ENCODE results near the gene LORICRIN. TPM values are rescaled to one million over a fixed set of nuclear protein-coding genes. Genes with fewer than 3 reads are reported as not detected.

The LORICRIN gene
- total and polyA plus RNA-seq, 9 of the 15 experiments (the other 6 are each of a cell fraction or from before 2014, with no cell fraction given): not detected

- no peak overlapping the region for H3K9ac ChIP-seq (ENCODE audit: insufficient read depth in 1 of 2, low read depth in 2 of 2, low read length in 2 of 2)
- FAIRE-seq (no peak), DNase-seq (ENCODE audit: extremely low read depth in 1 of 4, low spot score in 3 of 4) (no peak), ATAC-seq (no peak)
- no peaks in the 10 kb centered on the region for H3K4me1 ChIP-seq (replicated peaks in 1 of 2; ENCODE audit: control insufficient read depth in 2 of 2, insufficient read depth in 2 of 2, low read length in 2 of 2)
- ChIA-PET CTCF (ENCODE audit: low intra/inter-chr PET ratio) (no interaction called here), POLR2A (interaction anchor here (0.5 to 0.6 kb wide), 2 partner anchors 11 to 38 kb away, joined by 3 read pairs; no protein-coding TSS in a partner anchor)
- 0% methylated on average over 1 of the region's 1 CpG for WGBS (ENCODE audit: insufficient coverage, low coverage, missing lambda C conversion rate)
- no peak overlapping the region for H3K4me3 ChIP-seq
- H3K27me3 ChIP-seq (ENCODE audit: control insufficient read depth in 2 of 2, insufficient read depth in 2 of 2, low read length in 2 of 2): peaks cover 0 to 3% of the 10 kb centered on the region in 2 experiments; a peak in 2 of 5 replicates
- H3K36me3 ChIP-seq (ENCODE audit: control insufficient read depth, insufficient read depth, low read length): no peaks in the 10 kb centered on the region
- H4K20me1 ChIP-seq (replicated peaks; ENCODE audit: control insufficient read depth, insufficient read depth, low read length): no peaks in the 10 kb centered on the region
- H3K9me1 ChIP-seq (ENCODE audit: control insufficient read depth, insufficient read depth, low read length): no peaks in the 10 kb centered on the region
- no peaks in the 10 kb centered on the region for H3K79me2 ChIP-seq (ENCODE audit: control insufficient read depth, insufficient read depth, low read length)
- no TSS peak for BruUV-seq (replicated peaks)
- H2AFZ ChIP-seq (ENCODE audit: low read depth, low read length): no peak overlapping the region
- no peak overlapping the region for H3K4me2 ChIP-seq (ENCODE audit: insufficient read depth, low read length)
- intact Hi-C loops (cut with micrococcal nuclease): no loop called here
- no peaks in the 10 kb centered on the region for H3K9me3 ChIP-seq (replicated peaks; ENCODE audit: control insufficient read depth, insufficient read depth, low read depth, low read length)
- no peak for TF ChIP-seq ZNF707 (CRISPR knock-in tag; conservative IDR thresholded peaks at IDR 0.05)
- TF ChIP-seq MEIS2 (IDR thresholded peaks at IDR 0.05; ENCODE audit: partially characterized antibody): no peak
- TF ChIP-seq SMAD2 (IDR thresholded peaks at IDR 0.05; ENCODE audit: low read depth, low read length): no peak
- no peak for TF ChIP-seq ZNF445 (CRISPR knock-in tag; IDR thresholded peaks at IDR 0.05; ENCODE audit: low read depth)
- TF ChIP-seq GTF2E2 (tag; IDR thresholded peaks at IDR 0.05): no peak
- in situ Hi-C loops (cut with MboI): no loop called here
- no peak overlapping the region for H3K27ac ChIP-seq (ENCODE audit: extremely low read depth, low read depth, low read length)
Observed at GRCh38 chr1:153272186-153272585, 12.7 kb downstream of the LORICRIN start.

DNA sequence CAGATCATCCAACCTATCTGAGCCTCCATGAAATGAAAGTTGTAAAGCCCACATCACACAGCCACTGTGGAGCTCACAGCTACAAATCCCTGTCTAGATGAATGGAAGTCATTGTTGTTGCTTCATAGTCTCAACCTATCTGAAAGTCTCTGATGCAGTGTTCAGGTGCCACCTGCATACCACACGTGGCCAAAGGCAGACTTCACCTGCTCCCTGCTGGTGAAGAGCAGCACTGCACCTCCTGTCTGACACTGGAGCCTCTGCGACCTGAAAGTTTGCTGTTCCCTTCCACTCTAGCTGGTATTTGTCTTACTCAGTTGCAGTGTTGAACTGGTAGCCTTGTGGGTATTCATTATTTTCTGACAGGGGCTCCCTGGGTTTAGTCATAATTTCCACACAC, 18.4 kb downstream of the LORICRIN start:
- peak; percentile 75 for FAIRE-seq
- CTCF ChIA-PET (ENCODE audit: low intra/inter-chr PET ratio): interaction anchor here (0.6 kb wide), 1 partner anchor 302 kb away, joined by 4 read pairs; no protein-coding TSS in a partner anchor
- intact Hi-C loops (cut with micrococcal nuclease): no loop called here
- TF ChIP-seq MEF2D (tag; conservative IDR thresholded peaks at IDR 0.05; ENCODE audit: low read depth) (no peak), FOXO4 (CRISPR knock-in tag; IDR thresholded peaks at IDR 0.05) (no peak), ZBTB26 (CRISPR knock-in tag; IDR thresholded peaks at IDR 0.05) (no peak)

More for the DNA sequence above, 18.4 kb downstream of the LORICRIN start:
- POLR2A ChIA-PET: no interaction called here
- H3K79me2 ChIP-seq (ENCODE audit: control insufficient read depth, insufficient read depth, low read length): no peaks in the 10 kb centered on the region
- H3K36me3 ChIP-seq (ENCODE audit: control insufficient read depth, insufficient read depth, low read length): no peaks in the 10 kb centered on the region
- H3K4me3 ChIP-seq: no peak overlapping the region
- no peak overlapping the region for H2AFZ ChIP-seq (ENCODE audit: low read depth, low read length)
- H3K4me2 ChIP-seq (ENCODE audit: insufficient read depth, low read length): no peak overlapping the region
- H4K20me1 ChIP-seq (replicated peaks; ENCODE audit: control insufficient read depth, insufficient read depth, low read length): no peaks in the 10 kb centered on the region
- H3K27me3 ChIP-seq (ENCODE audit: control insufficient read depth in 2 of 2, insufficient read depth in 2 of 2, low read length in 2 of 2): peaks cover 0 to 3% of the 10 kb centered on the region in 2 experiments; a peak in 2 of 5 replicates
- H3K4me1 ChIP-seq (replicated peaks in 1 of 2; ENCODE audit: control insufficient read depth in 2 of 2, insufficient read depth in 2 of 2, low read length in 2 of 2): no peaks in the 10 kb centered on the region
- H3K27ac ChIP-seq (ENCODE audit: extremely low read depth, low read depth, low read length): no peak overlapping the region
- 0% methylated on average over 2 of the region's 2 CpGs for WGBS (ENCODE audit: insufficient coverage, low coverage, missing lambda C conversion rate)
- no peaks in the 10 kb centered on the region for H3K9me1 ChIP-seq (ENCODE audit: control insufficient read depth, insufficient read depth, low read length)
- BruUV-seq (replicated peaks): no TSS peak
- no peak overlapping the region for H3K9ac ChIP-seq (ENCODE audit: insufficient read depth in 1 of 2, low read depth in 2 of 2, low read length in 2 of 2)
- in situ Hi-C loops (cut with MboI): no loop called here
- H3K9me3 ChIP-seq (replicated peaks; ENCODE audit: control insufficient read depth, insufficient read depth, low read depth, low read length): no peaks in the 10 kb centered on the region
- peak; percentile 85 for ATAC-seq
- DNase-seq (ENCODE audit: extremely low read depth in 1 of 4, low spot score in 3 of 4): peak; percentile 33 to 48 (median 39)
